Activated T-helper 17 cell treated with anti-CD3 and anti-CD28 coated beads, Interleukin-2, amount 50 U/mL, for 72 hours (primary cell): Measurements from ENCODE around the gene SLC16A2. TPM values are rescaled to one million over a fixed set of nuclear protein-coding genes. Genes with fewer than 3 reads are reported as not detected.
"Not testable (repeated sequence)": the region's sequence is repeated elsewhere in the genome, so short reads cannot be mapped to it uniquely, and the experiment has no call there.

Experiments used
- ATAC-seq: fragments of 150-1000 bp; cut with Tn5 transposase; replicated peaks from 2 replicates; pipeline ENCODE4 v1.10.0; 2021; ENCODE audit warnings: mild to moderate bottlenecking, moderate library complexity
- H3K27ac Mint-ChIP-seq: one replicate; pipeline ENCODE4 v1.8.0; 2022; ENCODE audit warnings: mixed read lengths
- H3K27me3 Mint-ChIP-seq: one replicate; pipeline ENCODE4 v1.8.0; 2022; ENCODE audit warnings: mixed read lengths
- H3K36me3 Mint-ChIP-seq: one replicate; pipeline ENCODE4 v1.8.0; 2022; ENCODE audit warnings: low read depth, mild to moderate bottlenecking, mixed read lengths
- H3K4me1 Mint-ChIP-seq: one replicate; pipeline ENCODE4 v1.8.0; 2022; ENCODE audit warnings: mixed read lengths
- H3K4me3 Mint-ChIP-seq: one replicate; pipeline ENCODE4 v1.8.0; 2022; ENCODE audit warnings: mild to moderate bottlenecking, mixed read lengths
- H3K9me3 Mint-ChIP-seq: one replicate; pipeline ENCODE4 v1.8.0; 2022; ENCODE audit warnings: mixed read lengths
- total RNA-seq, 2 donors: library from RNA; stranded (reverse); gene quantifications; one replicate each; pipeline ENCODE4 v1.2.3, GENCODE V29; 2022

SLC16A2 gene
- total RNA-seq, 2 donors from 2014 or later = 0.11 to 1.5 TPM

- Mint-ChIP-seq H3K36me3 (no peaks in the 10 kb centered on the region), H3K4me3 (no peak overlapping the region), H3K27ac (no peak overlapping the region), H3K4me1 (no peaks in the 10 kb centered on the region), H3K9me3 (no peaks in the 10 kb centered on the region), H3K27me3 (no peaks in the 10 kb centered on the region)
- no peak for ATAC-seq
These were observed 85.2 kb downstream of the SLC16A2 start for GRCh38 chrX:74506317-74507115.

GRCh38 chrX:74507191-74507590, 85.9 kb downstream of the SLC16A2 start:
- Mint-ChIP-seq H3K36me3 (no peaks in the 10 kb centered on the region), H3K9me3 (no peaks in the 10 kb centered on the region), H3K4me1 (peaks cover 2% of the 10 kb centered on the region), H3K27ac (no peak overlapping the region), H3K27me3 (no peaks in the 10 kb centered on the region), H3K4me3 (no peak overlapping the region)
- no peak for ATAC-seq

GRCh38 chrX:74509989-74510388, 88.7 kb downstream of the SLC16A2 start:
- Mint-ChIP-seq H3K27ac (no peak overlapping the region), H3K27me3 (no peaks in the 10 kb centered on the region), H3K4me1 (peaks cover 6% of the 10 kb centered on the region), H3K4me3 (no peak overlapping the region), H3K9me3 (no peaks in the 10 kb centered on the region), H3K36me3 (no peaks in the 10 kb centered on the region)
- no peak for ATAC-seq

- no peaks in the 10 kb centered on the region for H3K36me3 Mint-ChIP-seq
- peak; percentile 32 for ATAC-seq
- H3K4me1 Mint-ChIP-seq = peaks cover 6% of the 10 kb centered on the region
- H3K27ac Mint-ChIP-seq = no peak overlapping the region
- H3K4me3 Mint-ChIP-seq = no peak overlapping the region
- H3K9me3 Mint-ChIP-seq = no peaks in the 10 kb centered on the region
- H3K27me3 Mint-ChIP-seq = no peaks in the 10 kb centered on the region
These were observed 89.1 kb downstream of the SLC16A2 start for GRCh38 chrX:74510401-74510800.

- H3K36me3 Mint-ChIP-seq = no peaks in the 10 kb centered on the region
- ATAC-seq = no peak
- H3K4me3 Mint-ChIP-seq = no peak overlapping the region
- H3K27me3 Mint-ChIP-seq = no peaks in the 10 kb centered on the region
- H3K4me1 Mint-ChIP-seq = peaks cover 6% of the 10 kb centered on the region
- H3K9me3 Mint-ChIP-seq = no peaks in the 10 kb centered on the region
- H3K27ac Mint-ChIP-seq = no peak overlapping the region
These were observed 90.4 kb downstream of the SLC16A2 start for GRCh38 chrX:74511704-74512103.

GRCh38 chrX:74514384-74514783, 93.1 kb downstream of the SLC16A2 start:
- no peak for ATAC-seq
- no peaks in the 10 kb centered on the region for H3K27me3 Mint-ChIP-seq
- peaks cover 6% of the 10 kb centered on the region for H3K4me1 Mint-ChIP-seq
- H3K36me3 Mint-ChIP-seq = no peaks in the 10 kb centered on the region
- no peak overlapping the region for H3K4me3 Mint-ChIP-seq
- no peak overlapping the region for H3K27ac Mint-ChIP-seq
- no peaks in the 10 kb centered on the region for H3K9me3 Mint-ChIP-seq

GRCh38 chrX:74515356-74515755, 94.1 kb downstream of the SLC16A2 start:
- Mint-ChIP-seq H3K36me3 (no peaks in the 10 kb centered on the region), H3K4me3 (no peak overlapping the region), H3K4me1 (peaks cover 6% of the 10 kb centered on the region), H3K27me3 (no peaks in the 10 kb centered on the region), H3K9me3 (no peaks in the 10 kb centered on the region), H3K27ac (no peak overlapping the region)
- ATAC-seq = no peak

GRCh38 chrX:74516013-74516412, 94.7 kb downstream of the SLC16A2 start:
- not testable (repeated sequence) for H3K36me3 Mint-ChIP-seq, H3K4me3 Mint-ChIP-seq, H3K4me1 Mint-ChIP-seq, H3K27ac Mint-ChIP-seq, ATAC-seq, H3K9me3 Mint-ChIP-seq, H3K27me3 Mint-ChIP-seq

GRCh38 chrX:74519870-74520269, 98.6 kb downstream of the SLC16A2 start:
- Mint-ChIP-seq H3K9me3 (no peaks in the 10 kb centered on the region), H3K27me3 (no peaks in the 10 kb centered on the region), H3K4me1 (no peaks in the 10 kb centered on the region), H3K27ac (no peak overlapping the region), H3K4me3 (no peak overlapping the region), H3K36me3 (no peaks in the 10 kb centered on the region)
- ATAC-seq = no peak

GRCh38 chrX:74520291-74520690, 99.0 kb downstream of the SLC16A2 start:
- Mint-ChIP-seq H3K36me3 (no peaks in the 10 kb centered on the region), H3K27me3 (no peaks in the 10 kb centered on the region), H3K27ac (no peak overlapping the region), H3K4me3 (no peak overlapping the region), H3K9me3 (no peaks in the 10 kb centered on the region), H3K4me1 (no peaks in the 10 kb centered on the region)
- no peak for ATAC-seq

- Mint-ChIP-seq H3K27ac (no peak overlapping the region), H3K4me3 (no peak overlapping the region), H3K36me3 (no peaks in the 10 kb centered on the region), H3K27me3 (no peaks in the 10 kb centered on the region), H3K4me1 (no peaks in the 10 kb centered on the region), H3K9me3 (no peaks in the 10 kb centered on the region)
- no peak for ATAC-seq
These were observed 99.6 kb downstream of the SLC16A2 start for GRCh38 chrX:74520896-74521295.

- no peak overlapping the region for H3K4me3 Mint-ChIP-seq
These were observed 100.9 kb downstream of the SLC16A2 start for GRCh38 chrX:74521961-74522751.

GRCh38 chrX:74523224-74523623, 101.9 kb downstream of the SLC16A2 start:
- H3K27me3 Mint-ChIP-seq = no peaks in the 10 kb centered on the region
- no peak for ATAC-seq
- H3K4me3 Mint-ChIP-seq = no peak overlapping the region
- no peaks in the 10 kb centered on the region for H3K4me1 Mint-ChIP-seq
- H3K27ac Mint-ChIP-seq = no peak overlapping the region
- H3K36me3 Mint-ChIP-seq = no peaks in the 10 kb centered on the region
- no peaks in the 10 kb centered on the region for H3K9me3 Mint-ChIP-seq

More at GRCh38 chrX:74521961-74522751, 100.9 kb downstream of the SLC16A2 start:
- H3K4me1 Mint-ChIP-seq = no peaks in the 10 kb centered on the region
- H3K9me3 Mint-ChIP-seq = no peaks in the 10 kb centered on the region
- no peak overlapping the region for H3K27ac Mint-ChIP-seq
- no peak for ATAC-seq
- H3K27me3 Mint-ChIP-seq = no peaks in the 10 kb centered on the region
- no peaks in the 10 kb centered on the region for H3K36me3 Mint-ChIP-seq

- no peaks in the 10 kb centered on the region for H3K36me3 Mint-ChIP-seq
- H3K4me1 Mint-ChIP-seq = no peaks in the 10 kb centered on the region
- H3K9me3 Mint-ChIP-seq = no peaks in the 10 kb centered on the region
- no peaks in the 10 kb centered on the region for H3K27me3 Mint-ChIP-seq
- ATAC-seq = no peak
- H3K27ac Mint-ChIP-seq = no peak overlapping the region
- H3K4me3 Mint-ChIP-seq = no peak overlapping the region
These were observed 102.8 kb downstream of the SLC16A2 start for GRCh38 chrX:74523870-74524735.
